DND-41 (cell line): ENCODE data around the gene ARG1.
"Not testable (repeated sequence)": the region's sequence is repeated elsewhere in the genome, so short reads cannot be mapped to it uniquely, and the experiment has no call there.

Source experiments
- ATAC-seq: fragments of 200-7000 bp; cut with Tn5 transposase; 3 replicates; pipeline ENCODE4 v1.9.1; 2021; ENCODE audit warnings: low read depth; ENCODE audit not compliant: insufficient read depth
- DNase-seq: peaks from one replicate; pipeline ENCODE4 v3.0.0-alpha.2; 2020
- H2AFZ ChIP-seq: 2 replicates; pipeline ENCODE4 v1.6.0; 2012; ENCODE audit warnings: low read depth, low read length
- H3K27ac ChIP-seq: 2 replicates; pipeline ENCODE4 v1.5.1; 2012; ENCODE audit warnings: low read length, inconsistent platforms
- H3K27me3 ChIP-seq: fragments of 200-600 bp; sonication (generic); 2 replicates; pipeline ENCODE4 v1.6.0; 2012; ENCODE audit warnings: low read length, mild to moderate bottlenecking, inconsistent platforms; ENCODE audit not compliant: insufficient read depth, poor library complexity
- H3K36me3 ChIP-seq: 2 replicates; pipeline ENCODE4 v1.5.1; 2012; ENCODE audit warnings: low read length, inconsistent platforms; ENCODE audit not compliant: insufficient read depth
- H3K4me1 ChIP-seq: 2 replicates; pipeline ENCODE4 v1.5.1; 2012; ENCODE audit warnings: mild to moderate bottlenecking, low read length; ENCODE audit not compliant: insufficient read depth
- H3K4me2 ChIP-seq: 2 replicates; pipeline ENCODE4 v1.6.0; 2012; ENCODE audit warnings: mild to moderate bottlenecking, moderate library complexity, low read length, inconsistent platforms; ENCODE audit not compliant: insufficient read depth
- H3K4me3 ChIP-seq, 2 experiments: fragments of 200-600 bp in 1 of 2; shearing (Covaris generic) in 1 of 2; 2 replicates each; pipeline ENCODE4 v1.5.1; 2012 to 2016; ENCODE audit warnings: inconsistent platforms in 2 of 2, low read length in 2 of 2, mild to moderate bottlenecking in 2 of 2, low read depth in 1 of 2, moderate library complexity in 1 of 2
- H3K79me2 ChIP-seq: 2 replicates; pipeline ENCODE4 v1.6.0; 2012; ENCODE audit warnings: low read length, inconsistent platforms; ENCODE audit not compliant: insufficient read depth
- H3K9ac ChIP-seq: 2 replicates; pipeline ENCODE4 v1.6.0; 2012; ENCODE audit warnings: low read depth, mild to moderate bottlenecking, inconsistent platforms, low read length, moderate library complexity
- H3K9me3 ChIP-seq: 2 replicates; pipeline ENCODE4 v1.5.1; 2012; ENCODE audit warnings: low read length, moderate library complexity, mild to moderate bottlenecking, inconsistent platforms; ENCODE audit not compliant: insufficient read depth, severe bottlenecking
- H4K20me1 ChIP-seq: 2 replicates; pipeline ENCODE4 v1.6.0; 2012; ENCODE audit warnings: low read length; ENCODE audit not compliant: insufficient read depth
- EZH2 ChIP-seq: IDR thresholded peaks from 3 replicates; pipeline ENCODE4 v1.6.1; 2012; ENCODE audit warnings: borderline replicate concordance, low read depth, mild to moderate bottlenecking, moderate library complexity, low read length, inconsistent platforms; ENCODE audit not compliant: severe bottlenecking
- TF ChIP-seq, protein P1 (sequence below): IDR thresholded peaks from 2 replicates; pipeline ENCODE4 v1.5.1; 2012; ENCODE audit warnings: borderline replicate concordance, low read length, moderate library complexity, mild to moderate bottlenecking; ENCODE audit not compliant: poor library complexity, severe bottlenecking; ENCODE audit errors: extremely low read depth

Gene ARG1

DNA sequence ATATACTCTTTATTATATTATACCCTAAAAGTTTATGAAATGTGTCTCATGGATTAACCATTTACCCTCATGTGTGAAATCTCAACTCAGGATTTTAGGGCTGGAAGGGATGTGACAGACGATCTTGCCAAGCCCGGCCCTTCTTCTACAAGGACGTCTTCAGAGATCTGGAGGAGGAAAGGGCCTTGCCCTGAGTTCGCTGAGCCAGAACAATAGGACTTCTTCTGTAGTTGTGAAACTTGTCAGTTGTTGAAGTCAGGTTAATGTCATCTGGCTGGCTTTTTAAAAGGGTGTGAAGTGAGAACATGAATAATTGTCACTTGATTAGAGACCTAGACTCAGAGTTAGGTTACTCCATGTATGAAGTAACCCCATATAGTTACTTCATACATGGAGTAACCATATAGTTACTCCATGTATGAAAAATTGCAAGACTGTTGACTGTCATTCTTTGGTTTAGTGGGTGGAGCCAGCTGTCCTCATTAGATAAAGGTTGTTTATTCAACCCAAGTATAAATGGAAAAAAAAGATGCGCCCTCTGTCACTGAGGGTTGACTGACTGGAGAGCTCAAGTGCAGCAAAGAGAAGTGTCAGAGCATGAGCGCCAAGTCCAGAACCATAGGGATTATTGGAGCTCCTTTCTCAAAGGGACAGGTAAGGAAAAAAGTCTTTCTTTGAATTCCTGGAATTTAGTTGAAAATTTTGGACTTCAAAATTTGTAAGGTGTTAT, at the start of gene ARG1:
Gene ARG1 (plus strand): TSS at position 541 of the 730 bp plus-strand sequence. CDS start 57 bp downstream, at position 598.
- H3K9me3 ChIP-seq: no peaks in the 10 kb centered on the region
- H3K4me3 ChIP-seq: no peak within 1 kb of the TSS
- H4K20me1 ChIP-seq: no peaks in the 10 kb centered on the region
- H3K27me3 ChIP-seq: no peaks in the 10 kb centered on the region
- H3K79me2 ChIP-seq: no peaks in the 10 kb centered on the region
- no peaks in the 10 kb centered on the region for H3K4me1 ChIP-seq
- no peak for ATAC-seq
- no peak within 1 kb of the TSS for H3K27ac ChIP-seq
- no peaks in the 10 kb centered on the region; the same call in 1 of the 2 replicates for H3K36me3 ChIP-seq
- no peak within 1 kb of the TSS for H2AFZ ChIP-seq
- DNase-seq: no peak
- H3K9ac ChIP-seq: no peak within 1 kb of the TSS
- no peak within 1 kb of the TSS for H3K4me2 ChIP-seq
- TF ChIP-seq, protein P1, sequence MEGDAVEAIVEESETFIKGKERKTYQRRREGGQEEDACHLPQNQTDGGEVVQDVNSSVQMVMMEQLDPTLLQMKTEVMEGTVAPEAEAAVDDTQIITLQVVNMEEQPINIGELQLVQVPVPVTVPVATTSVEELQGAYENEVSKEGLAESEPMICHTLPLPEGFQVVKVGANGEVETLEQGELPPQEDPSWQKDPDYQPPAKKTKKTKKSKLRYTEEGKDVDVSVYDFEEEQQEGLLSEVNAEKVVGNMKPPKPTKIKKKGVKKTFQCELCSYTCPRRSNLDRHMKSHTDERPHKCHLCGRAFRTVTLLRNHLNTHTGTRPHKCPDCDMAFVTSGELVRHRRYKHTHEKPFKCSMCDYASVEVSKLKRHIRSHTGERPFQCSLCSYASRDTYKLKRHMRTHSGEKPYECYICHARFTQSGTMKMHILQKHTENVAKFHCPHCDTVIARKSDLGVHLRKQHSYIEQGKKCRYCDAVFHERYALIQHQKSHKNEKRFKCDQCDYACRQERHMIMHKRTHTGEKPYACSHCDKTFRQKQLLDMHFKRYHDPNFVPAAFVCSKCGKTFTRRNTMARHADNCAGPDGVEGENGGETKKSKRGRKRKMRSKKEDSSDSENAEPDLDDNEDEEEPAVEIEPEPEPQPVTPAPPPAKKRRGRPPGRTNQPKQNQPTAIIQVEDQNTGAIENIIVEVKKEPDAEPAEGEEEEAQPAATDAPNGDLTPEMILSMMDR: no peak
- TF ChIP-seq EZH2: no peak

DNA sequence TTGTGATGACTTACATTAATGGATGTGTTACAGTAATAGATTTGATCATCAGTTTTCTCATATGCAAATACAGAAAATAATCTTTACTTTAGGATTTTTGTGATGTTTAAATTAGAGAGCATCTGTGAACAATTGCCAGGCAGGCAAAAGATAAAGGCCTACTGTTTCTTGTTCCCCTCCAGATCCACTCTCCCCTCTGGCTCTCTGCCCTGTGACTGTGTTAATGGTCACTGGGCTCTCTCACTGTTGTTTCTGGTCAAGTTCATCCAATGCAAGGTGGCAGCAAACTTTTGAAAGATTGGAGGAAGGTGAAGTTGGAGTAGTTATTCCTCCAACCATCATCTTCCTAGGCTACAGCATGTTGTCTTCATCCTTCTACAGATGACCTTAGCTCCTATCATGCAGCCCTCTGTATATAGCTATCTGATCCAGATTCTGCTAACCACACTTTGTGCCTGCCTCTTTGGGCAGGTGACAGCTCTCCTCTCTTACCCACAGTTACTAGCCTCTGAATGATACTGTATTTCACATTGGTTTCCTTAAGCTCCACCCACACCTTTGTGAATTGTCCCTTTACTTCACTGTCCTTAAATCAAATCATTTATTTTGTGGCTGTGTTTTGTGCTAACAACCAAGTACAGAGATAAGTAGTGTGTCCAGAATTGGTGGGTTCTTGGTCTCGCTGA, 48.9 kb upstream of the ARG1 start:
- no peak overlapping the region for H2AFZ ChIP-seq
- H3K79me2 ChIP-seq: no peaks in the 10 kb centered on the region
- no peak overlapping the region for H3K4me2 ChIP-seq
- ATAC-seq (peak; percentile 48; the same call in 2 of the 3 replicates), DNase-seq (no peak)
- H3K4me3 ChIP-seq: no peak overlapping the region
- TF ChIP-seq EZH2: no peak
- TF ChIP-seq, protein P1: no peak
- H3K9me3 ChIP-seq: no peaks in the 10 kb centered on the region
- no peaks in the 10 kb centered on the region for H3K27me3 ChIP-seq
- H3K9ac ChIP-seq: no peak overlapping the region
- H4K20me1 ChIP-seq: no peaks in the 10 kb centered on the region
- no peaks in the 10 kb centered on the region for H3K36me3 ChIP-seq
- H3K27ac ChIP-seq: no peak overlapping the region
- peaks cover 4% of the 10 kb centered on the region for H3K4me1 ChIP-seq

DNA sequence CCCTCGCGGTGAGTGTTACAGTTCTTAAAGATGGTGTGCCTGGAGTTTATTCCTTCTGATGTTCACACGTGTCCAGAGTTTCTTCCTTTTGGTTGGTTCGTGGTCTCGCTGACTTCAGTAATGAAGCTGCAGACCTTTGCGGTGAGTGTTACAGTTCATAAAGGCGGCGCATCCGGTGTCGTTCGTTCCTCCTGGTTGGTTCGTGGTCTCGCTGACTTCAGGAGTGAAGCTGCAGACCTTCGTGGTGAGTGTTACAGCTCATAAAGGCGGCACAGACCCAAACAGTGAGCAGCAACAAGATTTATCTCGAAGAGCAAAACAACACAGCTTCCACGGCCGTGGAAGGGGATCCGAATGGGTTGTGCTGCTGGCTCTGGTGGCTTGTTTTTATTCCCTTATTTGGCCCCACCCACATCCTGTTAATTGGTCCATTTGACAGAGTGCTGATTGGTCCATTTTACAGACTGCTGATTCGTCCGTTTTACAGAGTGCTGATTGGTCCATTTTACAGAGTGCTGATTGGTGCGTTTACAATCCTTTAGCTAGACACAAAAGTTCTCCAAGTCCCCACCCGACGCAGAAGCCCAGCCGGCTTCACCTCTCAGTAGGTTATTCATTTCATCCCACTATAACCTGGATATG, 48.2 kb upstream of the ARG1 start:
- peak; percentile 61 for ATAC-seq

DNA sequence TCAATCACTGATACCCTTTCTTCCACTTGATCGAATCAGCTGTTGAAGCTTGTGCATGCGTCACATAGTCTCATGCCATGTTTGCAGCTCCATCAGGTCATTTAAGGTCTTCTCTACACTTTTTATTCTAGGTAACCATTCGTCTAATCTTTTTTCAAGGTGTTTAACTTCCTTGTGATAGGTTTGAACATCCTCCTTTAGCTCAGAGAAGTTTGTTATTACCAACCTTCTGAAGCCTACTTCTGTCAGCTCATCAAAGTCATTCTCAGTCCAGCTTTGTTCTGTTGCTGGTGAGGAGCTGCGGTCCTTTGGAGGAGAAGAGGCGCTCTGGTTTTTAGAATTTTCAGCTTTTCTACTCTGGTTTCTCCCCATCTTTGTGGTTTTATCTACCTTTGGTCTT, 42.1 kb upstream of the ARG1 start:
- not testable (repeated sequence) for H3K27ac ChIP-seq, H3K79me2 ChIP-seq, H3K4me2 ChIP-seq, H2AFZ ChIP-seq, ATAC-seq, DNase-seq, H3K9me3 ChIP-seq, H3K4me3 ChIP-seq, H3K36me3 ChIP-seq, H3K9ac ChIP-seq, H3K27me3 ChIP-seq, H4K20me1 ChIP-seq
- peaks cover 47% of the 10 kb centered on the region for H3K4me1 ChIP-seq

More for the DNA sequence above, 48.2 kb upstream of the ARG1 start:
- H3K36me3 ChIP-seq: no peaks in the 10 kb centered on the region
- no peak overlapping the region for H2AFZ ChIP-seq
- DNase-seq: peak; percentile 42
- H4K20me1 ChIP-seq: no peaks in the 10 kb centered on the region
- H3K4me3 ChIP-seq: no peak overlapping the region
- peaks cover 7% of the 10 kb centered on the region for H3K4me1 ChIP-seq
- TF ChIP-seq EZH2: no peak
- TF ChIP-seq, protein P1: no peak
- H3K27ac ChIP-seq: no peak overlapping the region
- no peak overlapping the region for H3K9ac ChIP-seq
- no peaks in the 10 kb centered on the region for H3K9me3 ChIP-seq
- no peaks in the 10 kb centered on the region for H3K79me2 ChIP-seq
- H3K27me3 ChIP-seq: no peaks in the 10 kb centered on the region
- H3K4me2 ChIP-seq: no peak overlapping the region

DNA sequence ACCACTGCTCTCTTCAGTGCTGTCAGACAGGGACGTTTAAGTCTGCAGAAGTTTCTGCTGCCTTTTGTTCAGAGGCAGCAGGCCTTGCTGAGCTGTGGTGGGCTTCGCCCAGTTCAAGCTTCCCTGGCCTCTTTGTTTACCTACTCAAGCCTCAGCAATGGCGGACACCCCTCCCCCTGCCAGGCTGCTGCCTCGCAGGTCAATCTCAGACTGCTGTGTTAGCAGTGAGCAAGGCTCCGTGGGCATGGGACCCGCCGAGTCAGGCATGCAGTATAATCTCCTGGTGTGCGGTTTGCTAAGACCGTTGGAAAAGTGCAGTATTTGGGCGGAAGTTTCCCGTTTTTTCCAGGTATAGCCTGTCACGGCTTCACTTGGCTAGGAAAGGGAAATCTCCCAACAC, 41.3 kb upstream of the ARG1 start:
- H3K4me3 ChIP-seq, H3K27me3 ChIP-seq, H3K9me3 ChIP-seq, H3K27ac ChIP-seq, H2AFZ ChIP-seq, H3K4me2 ChIP-seq, H3K36me3 ChIP-seq, DNase-seq, H3K9ac ChIP-seq, H4K20me1 ChIP-seq, H3K79me2 ChIP-seq, ATAC-seq: not testable (repeated sequence)
- peaks cover 47% of the 10 kb centered on the region for H3K4me1 ChIP-seq
